HG03196 (cell line): Measurements from ENCODE around the gene NR1I3.
A peak's percentile ranks its signal among the peaks of the same experiment; 100 is the strongest.
"Not testable (repeated sequence)": the region's sequence is repeated elsewhere in the genome, so short reads cannot be mapped to it uniquely, and the experiment has no call there.

ENCODE experiments used
- ATAC-seq: cut with Tn5 transposase; IDR thresholded peaks from one replicate; pipeline ENCODE4 v1.9.1; 2021; ENCODE audit not compliant: unreplicated experiment

Gene NR1I3, protein sequence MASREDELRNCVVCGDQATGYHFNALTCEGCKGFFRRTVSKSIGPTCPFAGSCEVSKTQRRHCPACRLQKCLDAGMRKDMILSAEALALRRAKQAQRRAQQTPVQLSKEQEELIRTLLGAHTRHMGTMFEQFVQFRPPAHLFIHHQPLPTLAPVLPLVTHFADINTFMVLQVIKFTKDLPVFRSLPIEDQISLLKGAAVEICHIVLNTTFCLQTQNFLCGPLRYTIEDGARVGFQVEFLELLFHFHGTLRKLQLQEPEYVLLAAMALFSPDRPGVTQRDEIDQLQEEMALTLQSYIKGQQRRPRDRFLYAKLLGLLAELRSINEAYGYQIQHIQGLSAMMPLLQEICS

DNA sequence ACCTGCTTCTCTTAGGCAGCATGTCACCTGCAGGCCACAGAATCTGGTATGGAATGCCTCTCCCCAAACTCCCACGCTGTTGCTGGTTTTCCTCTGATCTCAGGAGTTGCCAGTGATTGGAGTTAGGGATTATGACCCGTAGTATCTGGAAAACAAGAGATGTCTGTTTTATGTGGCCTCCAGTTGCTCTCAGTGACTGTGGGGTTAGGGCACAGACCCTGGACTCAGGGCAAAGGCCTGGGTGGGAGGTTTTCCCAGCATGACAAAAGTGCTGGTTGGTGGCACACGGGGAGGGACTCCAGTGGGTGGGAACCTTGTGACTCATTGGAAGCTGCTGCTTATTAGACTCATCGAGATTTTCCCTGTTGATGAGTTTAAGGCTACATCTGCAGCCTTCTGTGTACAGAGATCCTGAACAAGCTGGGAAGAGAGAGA, at the start of gene NR1I3:
Gene NR1I3, minus strand, starts transcription at position 165 of the 435 bp plus-strand sequence. CDS start 1,638 bp downstream, outside the sequence.
- no peak for ATAC-seq

DNA sequence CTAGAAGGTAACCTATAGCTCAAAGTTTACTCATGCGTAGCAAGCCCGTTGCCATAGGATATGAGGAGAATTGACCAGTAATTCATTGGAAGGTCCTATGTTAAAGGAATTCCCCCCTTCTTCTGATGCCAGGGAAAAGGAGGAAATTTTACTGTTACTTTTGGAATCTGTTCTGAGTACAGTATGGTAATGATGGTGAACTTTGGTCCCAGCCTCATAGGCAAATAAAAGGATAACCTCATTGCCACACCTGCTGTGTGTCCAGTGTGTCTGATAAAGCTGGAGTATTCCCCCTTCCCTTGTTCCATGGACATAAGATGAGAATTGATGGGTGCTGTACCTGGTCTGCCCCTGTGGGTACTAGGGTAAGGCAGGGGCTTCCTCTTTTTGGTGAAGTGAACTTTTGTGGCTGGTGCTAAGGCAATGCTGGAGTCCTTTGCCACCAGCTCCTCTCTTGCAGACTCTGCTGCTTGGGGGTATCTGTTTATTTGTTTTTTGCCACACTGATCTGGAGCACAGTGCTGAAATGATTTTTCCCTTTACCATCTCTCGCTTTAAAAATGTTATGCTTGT, 49.6 kb upstream of the NR1I3 start:
- no peak for ATAC-seq

DNA sequence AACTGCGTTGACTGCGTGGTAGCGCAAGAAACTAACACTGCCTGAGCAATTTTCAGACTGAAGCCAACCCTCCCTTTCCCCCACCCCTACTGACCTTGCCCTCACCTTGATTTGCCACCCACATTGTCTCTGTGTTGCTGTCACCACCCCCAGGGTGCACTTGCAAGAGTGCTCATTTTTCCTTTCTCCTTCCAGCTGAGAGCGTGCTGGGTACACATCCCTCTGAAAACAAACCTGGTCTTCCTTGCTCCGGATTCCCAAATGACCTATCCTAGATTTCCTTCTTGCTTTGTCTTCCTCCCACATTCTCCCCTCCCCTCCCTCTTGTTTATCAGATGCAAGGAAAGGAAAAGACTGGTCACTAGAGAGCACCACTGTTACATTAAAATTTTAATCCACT, 47.5 kb upstream of the NR1I3 start:
- no peak for ATAC-seq

GRCh38 chr1:161285113-161285512, 47.1 kb upstream of the NR1I3 start:
- ATAC-seq = no peak

- ATAC-seq = no peak
These were observed 45.0 kb upstream of the NR1I3 start for GRCh38 chr1:161282991-161283390.

GRCh38 chr1:161274874-161275273, 36.9 kb upstream of the NR1I3 start:
- no peak for ATAC-seq

GRCh38 chr1:161273402-161273801, 35.4 kb upstream of the NR1I3 start:
- no peak for ATAC-seq

DNA sequence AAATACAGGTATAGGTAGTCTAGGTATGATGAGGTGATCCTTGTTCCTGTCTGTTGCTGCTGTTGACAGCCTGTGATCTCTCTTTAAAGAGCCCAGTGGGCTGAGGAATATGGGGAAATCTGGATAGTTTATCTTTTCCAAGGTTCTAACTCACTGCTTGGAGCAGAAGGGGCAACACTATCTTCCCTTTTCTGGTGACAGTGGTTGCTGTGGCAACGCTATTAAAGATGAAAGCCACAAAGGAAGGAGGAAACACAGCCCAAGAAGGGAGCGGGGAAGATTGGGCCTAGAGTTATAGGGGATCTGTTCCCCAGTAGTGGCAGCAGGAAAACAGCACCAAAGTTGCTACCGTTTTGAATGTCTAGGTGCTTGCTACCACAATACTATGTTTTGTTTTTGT, 29.3 kb upstream of the NR1I3 start:
- ATAC-seq = no peak

GRCh38 chr1:161266836-161267235, 28.8 kb upstream of the NR1I3 start:
- ATAC-seq = no peak

DNA sequence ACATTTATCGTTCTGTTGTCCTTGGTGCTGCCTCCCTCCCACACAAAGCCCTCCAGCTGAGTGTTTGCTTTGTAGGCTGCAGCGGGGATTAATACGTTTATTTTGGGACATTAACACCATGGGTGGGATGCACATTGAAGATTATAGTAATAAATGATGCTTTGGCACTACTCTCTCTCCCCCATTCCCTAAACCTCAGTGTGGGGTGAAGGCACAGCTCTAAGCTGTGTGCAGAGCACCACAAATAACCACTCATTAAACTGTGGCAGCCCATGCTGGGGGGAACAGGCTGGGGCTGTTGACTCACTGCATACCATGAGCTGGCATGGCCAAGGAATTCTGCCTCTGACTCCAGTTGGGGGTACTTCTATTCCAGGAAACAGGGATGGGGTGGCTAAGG, 28.2 kb upstream of the NR1I3 start:
- ATAC-seq = no peak

GRCh38 chr1:161265305-161265704, 27.3 kb upstream of the NR1I3 start:
- no peak for ATAC-seq

DNA sequence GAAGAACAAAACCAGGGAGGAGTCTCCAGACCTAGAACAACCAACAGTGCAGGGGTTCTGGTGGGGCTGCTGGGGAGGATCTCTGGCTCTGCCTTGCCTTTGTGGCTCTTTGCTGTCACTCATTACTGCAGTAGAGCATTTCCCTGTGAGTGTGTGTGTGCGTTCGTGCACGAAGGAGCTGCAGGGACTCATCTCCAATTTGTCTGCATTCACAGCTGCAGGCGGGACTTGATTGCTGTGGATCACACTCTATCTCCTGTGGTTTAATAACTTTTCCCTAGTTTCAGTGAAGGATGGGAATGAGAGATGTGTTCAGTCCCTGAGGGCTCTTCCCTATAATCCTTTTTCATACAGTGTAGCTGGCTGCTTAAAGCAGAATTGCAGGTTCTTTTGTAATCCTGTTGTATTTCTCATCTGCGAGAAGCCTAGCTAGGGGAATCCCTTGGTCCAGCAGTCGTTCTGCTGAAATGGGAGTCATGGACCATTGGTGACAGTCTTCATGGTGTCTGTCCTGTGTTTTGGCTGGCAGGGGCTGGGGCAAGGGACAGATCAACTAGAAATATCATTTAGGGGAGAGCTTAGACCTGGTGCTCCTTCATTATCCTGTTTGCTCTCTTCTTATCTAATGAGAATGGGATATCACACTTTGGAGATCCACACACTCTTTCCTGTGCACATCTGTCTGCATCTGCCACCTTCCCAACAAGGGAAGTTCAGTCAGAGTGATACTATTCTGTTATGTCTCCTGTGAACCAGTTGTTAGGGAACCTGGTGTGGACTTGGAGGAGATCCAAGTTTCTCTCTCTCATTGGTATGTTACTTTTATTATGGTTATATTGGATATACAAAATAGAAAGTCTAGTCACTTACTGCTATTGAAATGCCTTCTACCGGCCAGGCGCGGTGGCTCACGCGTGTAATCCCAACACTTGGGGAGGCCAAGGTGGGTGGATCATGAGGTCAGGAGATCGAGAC, 23.5 kb upstream of the NR1I3 start:
- no peak for ATAC-seq

DNA sequence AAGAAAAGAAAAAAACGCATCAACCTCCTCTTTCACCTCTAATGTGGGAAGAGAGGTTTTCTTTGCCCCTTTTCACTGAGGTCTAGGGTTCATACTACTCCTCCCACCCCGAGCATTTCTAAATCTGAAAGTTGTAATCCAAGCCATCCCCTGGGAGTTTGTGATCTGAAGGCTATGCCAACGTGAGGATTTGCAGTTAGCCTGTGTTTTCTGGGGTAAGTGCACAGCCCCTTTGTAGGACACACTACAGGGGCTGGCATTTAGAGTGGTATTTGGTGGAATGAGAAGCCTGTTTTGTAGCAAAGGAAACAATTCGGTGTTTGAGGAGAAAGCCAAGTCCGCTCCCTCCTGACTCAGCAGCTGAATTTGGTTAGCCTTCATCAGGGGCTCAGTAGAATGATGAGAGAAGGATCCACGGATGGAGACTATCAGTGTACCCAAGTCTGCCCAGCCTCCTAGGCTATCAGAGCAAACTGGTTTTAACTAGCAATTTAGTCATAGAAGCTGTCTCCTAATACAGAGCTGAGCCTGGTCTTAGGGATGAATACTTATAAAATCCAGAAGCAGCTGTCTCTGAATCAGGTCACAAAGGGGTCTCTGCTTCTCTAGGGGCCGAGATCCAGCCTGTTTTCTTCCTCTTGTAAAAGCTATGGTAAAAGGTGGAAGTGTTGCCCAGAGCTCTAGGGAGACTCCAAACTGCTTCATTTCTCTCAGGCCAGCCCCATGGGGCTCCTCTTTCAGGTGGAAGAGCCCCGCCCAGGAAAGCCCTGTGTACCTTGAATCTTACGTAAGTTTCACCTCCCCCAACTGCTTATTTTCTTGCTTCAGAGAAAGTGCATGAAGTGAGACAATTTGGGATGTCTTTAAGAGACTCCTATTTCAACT, 22.6 kb upstream of the NR1I3 start:
- ATAC-seq = no peak

- ATAC-seq = no peak
These were observed 21.8 kb upstream of the NR1I3 start for GRCh38 chr1:161259765-161260164.

GRCh38 chr1:161259345-161259702, 21.3 kb upstream of the NR1I3 start:
- ATAC-seq = no peak

DNA sequence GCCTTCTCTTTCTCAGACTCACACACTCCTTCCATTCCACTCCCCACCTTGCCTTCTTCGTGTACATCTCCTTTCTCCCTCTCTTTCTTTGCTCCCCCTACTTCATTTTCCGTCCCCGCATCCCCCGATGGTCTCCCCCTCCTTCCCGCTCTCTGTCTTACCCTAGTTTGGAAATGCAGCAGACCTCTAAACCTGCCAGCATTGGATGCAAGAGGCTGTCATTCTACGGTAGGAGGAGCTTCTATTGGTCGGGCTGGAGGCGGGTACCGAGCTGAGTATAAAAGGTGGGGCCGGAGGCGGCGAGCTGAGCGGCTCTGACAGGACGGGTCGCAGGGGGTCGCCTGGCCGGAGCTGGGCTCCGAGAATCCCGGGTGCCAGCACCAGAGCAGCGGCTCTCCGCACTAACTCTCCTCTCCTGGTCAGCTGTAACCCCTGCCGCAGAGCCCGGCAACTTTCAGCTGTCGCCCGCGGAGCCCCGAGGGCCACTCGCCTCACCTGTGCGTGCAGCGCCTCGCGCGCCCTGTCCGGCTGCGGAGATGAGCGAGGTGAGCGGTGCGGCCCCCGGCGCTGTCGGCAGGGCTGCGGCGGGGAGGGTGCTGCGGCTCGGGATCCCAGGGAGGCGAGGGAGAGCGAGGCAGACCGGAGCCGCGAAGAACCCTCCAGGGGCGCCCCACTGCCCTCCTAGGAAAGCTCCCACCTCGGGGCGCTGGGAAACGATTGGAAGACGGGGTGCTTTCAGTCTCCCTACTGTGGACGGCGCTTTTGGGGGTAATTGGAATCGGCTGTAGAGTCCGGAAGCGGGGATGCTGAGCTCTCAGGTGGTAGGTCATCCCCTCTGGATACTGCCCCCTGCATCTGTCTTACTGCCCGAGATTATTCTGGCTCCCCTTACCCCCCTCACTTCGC, 20.7 kb upstream of the NR1I3 start, which contains the start of gene PCP4L1:
Gene PCP4L1, plus strand, starts transcription at position 307 of the 906 bp plus-strand sequence. Its CDS starts 230 bp downstream, at position 537.
- ATAC-seq = peak; percentile 59

GRCh38 chr1:161257109-161257508, 19.1 kb upstream of the NR1I3 start:
- not testable (repeated sequence) for ATAC-seq

DNA sequence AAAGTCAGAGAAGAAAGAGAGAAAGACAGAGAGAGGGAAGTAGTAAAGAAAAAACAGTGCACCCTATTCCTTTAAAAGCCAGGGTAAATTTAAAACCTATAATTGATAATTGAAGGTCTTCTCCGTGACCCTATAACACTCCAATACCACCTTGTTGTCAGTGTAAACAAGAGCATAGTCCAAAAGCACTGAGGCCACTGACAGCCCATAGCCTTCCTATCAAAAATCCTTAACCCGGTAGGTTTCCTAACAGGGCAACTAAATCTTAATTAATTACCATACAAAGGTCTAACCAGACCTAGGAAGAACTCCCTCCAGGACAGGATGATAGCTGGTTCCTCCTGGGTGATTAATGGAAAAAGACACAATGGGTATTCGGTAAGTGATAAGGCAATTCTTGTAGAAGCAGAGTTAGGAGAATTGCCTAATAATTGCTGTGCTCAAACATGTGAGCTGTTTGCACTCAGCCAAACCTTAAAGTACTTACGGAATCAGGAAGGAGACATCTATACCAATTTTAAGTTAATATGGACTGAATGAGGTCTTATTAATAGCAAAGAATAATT, 18.0 kb upstream of the NR1I3 start:
- not testable (repeated sequence) for ATAC-seq

GRCh38 chr1:161255302-161255701, 17.3 kb upstream of the NR1I3 start:
- not testable (repeated sequence) for ATAC-seq
